K562 (cell line): Measurements from ENCODE around the gene TMEM60. TPM values are rescaled to one million over a fixed set of nuclear protein-coding genes. Genes with fewer than 3 reads are reported as not detected.

ENCODE experiments used
- ADNP ChIP-seq: fragments of 200-800 bp; sonication (Bioruptor generic); IDR thresholded peaks from 2 replicates; pipeline ENCODE4 v1.6.1; 2016; ENCODE audit warnings: missing genetic modification characterization, missing compliant biosample characterization
- C11orf30 ChIP-seq: fragments of 450-650 bp; IDR thresholded peaks from 2 replicates; pipeline ENCODE4 v1.6.1; 2016; ENCODE audit warnings: low read depth, mild to moderate bottlenecking
- CBFA2T3 ChIP-seq: fragments of 450-650 bp; IDR thresholded peaks from 2 replicates; pipeline ENCODE4 v1.6.1; 2017
- CC2D1A ChIP-seq: fragments of 450-650 bp; IDR thresholded peaks from 2 replicates; pipeline ENCODE4 v1.6.1; 2017; ENCODE audit warnings: mild to moderate bottlenecking
- CHAMP1 ChIP-seq: fragments of 450-650 bp; IDR thresholded peaks from 2 replicates; pipeline ENCODE4 v1.6.1; 2016; ENCODE audit warnings: mild to moderate bottlenecking
- CREM ChIP-seq: IDR thresholded peaks from 2 replicates; pipeline ENCODE4 v1.6.1; 2014; ENCODE audit warnings: antibody characterized with exemption, low read depth
- CTBP1 ChIP-seq: fragments of 450-650 bp; IDR thresholded peaks from 2 replicates; pipeline ENCODE4 v1.6.1; 2016; ENCODE audit warnings: borderline replicate concordance
- CXXC5 ChIP-seq: fragments of 250-450 bp; sonication (Bioruptor Pico); IDR thresholded peaks from 2 replicates; pipeline ENCODE4 v1.8.0; 2022; ENCODE audit warnings: inconsistent platforms, mild to moderate bottlenecking, moderate library complexity
- ERF ChIP-seq: fragments of 450-650 bp; formaldehyde crosslinking; IDR thresholded peaks from 2 replicates; pipeline ENCODE4 v1.4.0; 2020; ENCODE audit warnings: mild to moderate bottlenecking, mixed read lengths
- FOXK2 ChIP-seq, 2 experiments: fragments of 450-650 bp; IDR thresholded peaks in 1 of 2; conservative IDR thresholded peaks in 1 of 2; 2 replicates each; pipeline ENCODE4 v1.6.1; 2016; ENCODE audit warnings: low read depth in 2 of 2, mild to moderate bottlenecking in 1 of 2
- MCM2 ChIP-seq: fragments of 450-650 bp; IDR thresholded peaks from 2 replicates; pipeline ENCODE4 v1.6.1; 2017; ENCODE audit warnings: low read depth, mild to moderate bottlenecking
- MTA2 ChIP-seq: fragments of 450-650 bp; IDR thresholded peaks from 2 replicates; pipeline ENCODE4 v1.6.1; 2016; ENCODE audit warnings: low read depth
- MYC ChIP-seq, 2 experiments: fragments of 250-450 bp in 1 of 2; sonication (Bioruptor Pico) in 1 of 2; IDR thresholded peaks; 2 replicates each; pipeline versions ENCODE4 v1.5.1 to v1.6.1; 2012 to 2021; ENCODE audit warnings: low read depth in 2 of 2, borderline replicate concordance in 1 of 2, improper control_type of control experiment in 1 of 2, low read length in 1 of 2, mild to moderate bottlenecking in 1 of 2, moderate library complexity in 1 of 2
- RCOR1 ChIP-seq, 2 experiments: IDR thresholded peaks; 2 replicates each; pipeline ENCODE4 v1.6.1; 2012; ENCODE audit warnings: low read depth in 2 of 2, low read length in 2 of 2, borderline replicate concordance in 1 of 2, improper control_type of control experiment in 1 of 2
- RNF2 ChIP-seq: sonication (generic); IDR thresholded peaks from 2 replicates; pipeline ENCODE4 v1.6.1; 2016
- SMAD3 ChIP-seq: fragments of 450-650 bp; formaldehyde crosslinking; conservative IDR thresholded peaks from 2 replicates; pipeline ENCODE4 v1.4.0; 2020; ENCODE audit warnings: mild to moderate bottlenecking
- SMAD4 ChIP-seq: fragments of 250-450 bp; sonication (Bioruptor Pico); conservative IDR thresholded peaks from 2 replicates; pipeline ENCODE4 v1.8.0; 2021; ENCODE audit warnings: inconsistent platforms, mild to moderate bottlenecking, moderate library complexity
- TAL1 ChIP-seq: fragments of 450-650 bp; IDR thresholded peaks from 2 replicates; pipeline ENCODE4 v1.6.1; 2016; ENCODE audit warnings: mild to moderate bottlenecking
- TBL1XR1 ChIP-seq, 2 experiments: IDR thresholded peaks; 2 replicates each; pipeline ENCODE4 v1.6.1; 2012; ENCODE audit warnings: improper control_type of control experiment in 2 of 2, low read length in 2 of 2, mild to moderate bottlenecking in 1 of 2
- ZNF3 ChIP-seq: fragments of 250-450 bp; sonication (Bioruptor Pico); IDR thresholded peaks from 2 replicates; pipeline ENCODE4 v1.5.0; 2021; ENCODE audit warnings: mild to moderate bottlenecking, moderate library complexity
- polyA plus RNA-seq, 8 experiments: library from polyadenylated mRNA; depleted of rRNA in 4 of 8; stranded (reverse) in 5 of 8; unstranded in 3 of 8; fragments of >200 nt; fragmentation: Nextera tagmentation in 2 of 8; fragmentation: Illumina TruSeq in 1 of 8; extraction: Ambion mirVana in 2 of 8; extraction: Trizol in 1 of 8; gene quantifications; 2 replicates each; pipeline versions ENCODE4 v1.2.1 to v1.2.3, GENCODE V29; 2011 to 2014; ENCODE audit warnings: inconsistent platforms in 1 of 8, missing spikeins in 1 of 8
- total RNA-seq, 7 experiments: library from RNA; depleted of rRNA in 6 of 7; stranded (reverse); fragments of >200 nt in 6 of 7; fragmentation: Illumina TruSeq in 2 of 7; extraction: Trizol in 2 of 7; gene quantifications; 2 replicates each; pipeline versions ENCODE4 v1.2.1 to v1.2.3, GENCODE V29; 2011 to 2021; ENCODE audit warnings: low replicate concordance in 1 of 7
- TF ChIP-seq, protein P1 (sequence below), 2 experiments: IDR thresholded peaks; 2 replicates each; pipeline ENCODE4 v1.6.1; 2012; ENCODE audit warnings: improper control_type of control experiment in 2 of 2, low read depth in 2 of 2, low read length in 2 of 2, borderline replicate concordance in 1 of 2
- TF ChIP-seq, protein P2 (sequence below): fragments of 450-650 bp; formaldehyde crosslinking; IDR thresholded peaks from 2 replicates; pipeline ENCODE4 v1.4.0; 2022; ENCODE audit warnings: mild to moderate bottlenecking, moderate library complexity
- TF ChIP-seq, protein P3 (sequence below): fragments of 450-650 bp; formaldehyde crosslinking; IDR thresholded peaks from 2 replicates; pipeline ENCODE4 v1.4.0; 2022; ENCODE audit warnings: missing genetic modification characterization

The TMEM60 gene
- total and polyA plus RNA-seq, 9 of the 15 experiments (the other 6 are each of a cell fraction or from before 2014, with no cell fraction given): 12.5 to 140 (median 38.4) TPM

- TF ChIP-seq, protein P1, sequence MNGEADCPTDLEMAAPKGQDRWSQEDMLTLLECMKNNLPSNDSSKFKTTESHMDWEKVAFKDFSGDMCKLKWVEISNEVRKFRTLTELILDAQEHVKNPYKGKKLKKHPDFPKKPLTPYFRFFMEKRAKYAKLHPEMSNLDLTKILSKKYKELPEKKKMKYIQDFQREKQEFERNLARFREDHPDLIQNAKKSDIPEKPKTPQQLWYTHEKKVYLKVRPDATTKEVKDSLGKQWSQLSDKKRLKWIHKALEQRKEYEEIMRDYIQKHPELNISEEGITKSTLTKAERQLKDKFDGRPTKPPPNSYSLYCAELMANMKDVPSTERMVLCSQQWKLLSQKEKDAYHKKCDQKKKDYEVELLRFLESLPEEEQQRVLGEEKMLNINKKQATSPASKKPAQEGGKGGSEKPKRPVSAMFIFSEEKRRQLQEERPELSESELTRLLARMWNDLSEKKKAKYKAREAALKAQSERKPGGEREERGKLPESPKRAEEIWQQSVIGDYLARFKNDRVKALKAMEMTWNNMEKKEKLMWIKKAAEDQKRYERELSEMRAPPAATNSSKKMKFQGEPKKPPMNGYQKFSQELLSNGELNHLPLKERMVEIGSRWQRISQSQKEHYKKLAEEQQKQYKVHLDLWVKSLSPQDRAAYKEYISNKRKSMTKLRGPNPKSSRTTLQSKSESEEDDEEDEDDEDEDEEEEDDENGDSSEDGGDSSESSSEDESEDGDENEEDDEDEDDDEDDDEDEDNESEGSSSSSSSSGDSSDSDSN (IDR thresholded peaks at IDR 0.05; ENCODE audit: borderline replicate concordance in 1 of 2, low read depth in 2 of 2, low read length in 2 of 2): peak in 1 of 2 experiments; percentile 71; a peak in 1 of 4 replicates
- TF ChIP-seq CC2D1A (peak; percentile 72; the same call in 1 of the 2 replicates), SMAD4 (CRISPR knock-in tag) (peak; percentile 98), C11orf30 (no peak), FOXK2 (conservative IDR thresholded peaks at IDR 0.05 in 1 of 2, IDR thresholded peaks at IDR 0.05 in 1 of 2; ENCODE audit: low read depth in 2 of 2) (peak; percentile 46 to 51; a peak in 2 of 4 replicates), CBFA2T3 (peak; percentile 82), TBL1XR1 (IDR thresholded peaks at IDR 0.05; ENCODE audit: low read length in 2 of 2) (peak in 1 of 2 experiments; percentile 98; a peak in 2 of 4 replicates), ZNF3 (CRISPR knock-in tag) (0 out of 2 replicates have a peak, but pooled peaks have one; percentile 31), RCOR1 (IDR thresholded peaks at IDR 0.05; ENCODE audit: borderline replicate concordance in 1 of 2, low read depth in 2 of 2, low read length in 2 of 2) (peak in 1 of 2 experiments; percentile 85; a peak in 2 of 4 replicates), MYC (IDR thresholded peaks at IDR 0.05; ENCODE audit: low read depth, low read length) (peak; percentile 31; the same call in 1 of the 2 replicates), MYC (CRISPR knock-in tag; IDR thresholded peaks at IDR 0.05; ENCODE audit: borderline replicate concordance, low read depth) (no peak), CREM (peak; percentile 57), ERF (CRISPR knock-in tag) (peak; percentile 66; the same call in 1 of the 2 replicates), MCM2 (no peak), TAL1 (peak; percentile 47; the same call in 1 of the 2 replicates), SMAD3 (CRISPR knock-in tag) (0 out of 2 replicates have a peak, but pooled peaks have one; percentile 14), MTA2 (peak; percentile 51; the same call in 1 of the 2 replicates), CXXC5 (CRISPR knock-in tag) (peak; percentile 77), CHAMP1 (peak; percentile 32; the same call in 1 of the 2 replicates), ADNP (0 out of 2 replicates have a peak, but pooled peaks have one; percentile 16), CTBP1 (peak; percentile 29; the same call in 1 of the 2 replicates), RNF2 (peak; percentile 37; the same call in 1 of the 2 replicates)
- TF ChIP-seq, protein P2, sequence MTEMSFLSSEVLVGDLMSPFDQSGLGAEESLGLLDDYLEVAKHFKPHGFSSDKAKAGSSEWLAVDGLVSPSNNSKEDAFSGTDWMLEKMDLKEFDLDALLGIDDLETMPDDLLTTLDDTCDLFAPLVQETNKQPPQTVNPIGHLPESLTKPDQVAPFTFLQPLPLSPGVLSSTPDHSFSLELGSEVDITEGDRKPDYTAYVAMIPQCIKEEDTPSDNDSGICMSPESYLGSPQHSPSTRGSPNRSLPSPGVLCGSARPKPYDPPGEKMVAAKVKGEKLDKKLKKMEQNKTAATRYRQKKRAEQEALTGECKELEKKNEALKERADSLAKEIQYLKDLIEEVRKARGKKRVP: 0 out of 2 replicates have a peak, but pooled peaks have one; percentile 16
- TF ChIP-seq, protein P3, sequence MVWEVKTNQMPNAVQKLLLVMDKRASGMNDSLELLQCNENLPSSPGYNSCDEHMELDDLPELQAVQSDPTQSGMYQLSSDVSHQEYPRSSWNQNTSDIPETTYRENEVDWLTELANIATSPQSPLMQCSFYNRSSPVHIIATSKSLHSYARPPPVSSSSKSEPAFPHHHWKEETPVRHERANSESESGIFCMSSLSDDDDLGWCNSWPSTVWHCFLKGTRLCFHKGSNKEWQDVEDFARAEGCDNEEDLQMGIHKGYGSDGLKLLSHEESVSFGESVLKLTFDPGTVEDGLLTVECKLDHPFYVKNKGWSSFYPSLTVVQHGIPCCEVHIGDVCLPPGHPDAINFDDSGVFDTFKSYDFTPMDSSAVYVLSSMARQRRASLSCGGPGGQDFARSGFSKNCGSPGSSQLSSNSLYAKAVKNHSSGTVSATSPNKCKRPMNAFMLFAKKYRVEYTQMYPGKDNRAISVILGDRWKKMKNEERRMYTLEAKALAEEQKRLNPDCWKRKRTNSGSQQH: no peak
Measured at GRCh38 chr7:77800158-77800557, 1.9 kb upstream of the TMEM60 start (continued).
